Spleen (tissue), 11 donors: ENCODE measurements around the gene PPME1. TPM values are rescaled to one million over a fixed set of nuclear protein-coding genes. Genes with fewer than 3 reads are reported as not detected.

Source experiments
- DNase-seq: peaks from one replicate; pipeline ENCODE4 v3.0.0-alpha.2; 2020
- H3K27ac ChIP-seq, 8 donors: fragments of 200-600 bp; sonication (generic) in 7 of 8; 1 replicate in 4 of 8; 2 replicates in 4 of 8; pipeline versions ENCODE4 v1.5.0 to v1.8.0; 2016 to 2021; ENCODE audit warnings: inconsistent platforms in 4 of 8, mild to moderate bottlenecking in 4 of 8, moderate library complexity in 1 of 8
- H3K27me3 ChIP-seq, 7 donors: fragments of 200-600 bp; sonication (generic) in 6 of 7; replicated peaks in 1 of 7; 1 replicate in 4 of 7; 2 replicates in 3 of 7; pipeline versions ENCODE4 v1.5.0 to v1.8.0; 2016 to 2021; ENCODE audit warnings: inconsistent platforms in 3 of 7, mild to moderate bottlenecking in 1 of 7
- H3K36me3 ChIP-seq, 6 donors: fragments of 200-600 bp; sonication (generic) in 5 of 6; 1 replicate in 4 of 6; 2 replicates in 2 of 6; pipeline versions ENCODE4 v1.5.0 to v1.8.0; 2016 to 2021; ENCODE audit warnings: inconsistent platforms in 2 of 6
- H3K4me1 ChIP-seq, 6 donors: fragments of 200-600 bp; sonication (generic) in 5 of 6; 1 replicate in 3 of 6; 2 replicates in 3 of 6; pipeline versions ENCODE4 v1.5.0 to v1.8.0; 2016 to 2021; ENCODE audit warnings: inconsistent platforms in 3 of 6
- H3K4me3 ChIP-seq, 8 donors: fragments of 200-600 bp; sonication (generic) in 7 of 8; 1 replicate in 4 of 8; 2 replicates in 4 of 8; pipeline versions ENCODE4 v1.5.0 to v1.8.0; 2016 to 2021; ENCODE audit warnings: inconsistent platforms in 4 of 8, mild to moderate bottlenecking in 4 of 8, moderate library complexity in 2 of 8
- H3K9me3 ChIP-seq, 8 donors: fragments of 200-600 bp; sonication (generic) in 7 of 8; 1 replicate in 4 of 8; 2 replicates in 4 of 8; pipeline versions ENCODE4 v1.5.0 to v1.8.0; 2016 to 2021; ENCODE audit warnings: inconsistent platforms in 4 of 8
- POLR2A ChIP-seq, 3 donors: fragments of 450-650 bp; IDR thresholded peaks; one replicate each; pipeline ENCODE4 v1.5.1; 2017; ENCODE audit warnings: antibody characterized with exemption in 3 of 3, mild to moderate bottlenecking in 1 of 3
- POLR2AphosphoS5 ChIP-seq, 3 donors: sonication (generic); formaldehyde crosslinking; IDR thresholded peaks; one replicate each; pipeline ENCODE4 v1.5.1; 2017; ENCODE audit warnings: antibody characterized with exemption in 3 of 3
- WGBS, 5 donors: extraction: QIAGEN DNeasy Blood & Tissue Kit in 3 of 5; methylation state at CpG; one replicate each; pipeline versions ENCODE4 v1.1.5 to v1.1.7; 2013 to 2018; 5-methylcytosine and 5-hydroxymethylcytosine counted together
- intact Hi-C: fragments of 100-400 bp; cut with DNase I; formaldehyde crosslinking; loops from one replicate; pipeline ENCODE4 v1.15.0; 2023; ENCODE audit warnings: low total_unique reads
- polyA plus RNA-seq, 3 donors: library from polyadenylated mRNA; stranded (reverse); fragments of 200-250 nt; gene quantifications; one replicate each; pipeline ENCODE4 v1.2.1, GENCODE V29; 2013
- small RNA-seq, 4 donors: library from RNA; depleted of rRNA; stranded (forward); fragments of <200 nt; gene quantifications; one replicate each; pipeline ENCODE3, GENCODE V24; 2016
- total RNA-seq, 7 donors: library from RNA; depleted of rRNA in 3 of 7; stranded (reverse); fragments of >200 nt in 3 of 7; fragmentation: NEBNext Ultra II Directional in 4 of 7; extraction: Animal tissue kit (Norgen Biotek cat#: 25700) in 4 of 7; gene quantifications; one replicate each; pipeline versions ENCODE4 v1.1.0 to v1.2.1, GENCODE V29; 2016 to 2021
- TF ChIP-seq, protein P1 (sequence below), 11 experiments: fragments of 200-600 bp in 7 of 11; fragments of 450-650 bp in 4 of 11; sonication (generic) in 4 of 11; IDR thresholded peaks in 8 of 11; conservative IDR thresholded peaks in 3 of 11; 1 replicate in 7 of 11; 2 replicates in 4 of 11; pipeline versions ENCODE4 v1.4.0 to v1.8.0; 2016 to 2021; ENCODE audit warnings: antibody characterized with exemption in 11 of 11, inconsistent platforms in 4 of 11, mild to moderate bottlenecking in 1 of 11
- donor health status: healthy with polysubstance abuse.
- donor health status: DM: no; HTN: no; CAD: no; lungs with moderate emphysema.
- donor health status: DM: no; HTN: no; CAD: no.
- donor health status: Bipolar disorder and iron deficiency.
- donor health status: healthy.
- donor health status: DM: no; HTN: no; CAD: no.
- donor health status: DM: yes; HTN: yes; CAD: no.

PPME1 gene
- total and polyA plus RNA-seq, 10 donors: 5.9 to 32.0 (median 18.5) TPM

DNA sequence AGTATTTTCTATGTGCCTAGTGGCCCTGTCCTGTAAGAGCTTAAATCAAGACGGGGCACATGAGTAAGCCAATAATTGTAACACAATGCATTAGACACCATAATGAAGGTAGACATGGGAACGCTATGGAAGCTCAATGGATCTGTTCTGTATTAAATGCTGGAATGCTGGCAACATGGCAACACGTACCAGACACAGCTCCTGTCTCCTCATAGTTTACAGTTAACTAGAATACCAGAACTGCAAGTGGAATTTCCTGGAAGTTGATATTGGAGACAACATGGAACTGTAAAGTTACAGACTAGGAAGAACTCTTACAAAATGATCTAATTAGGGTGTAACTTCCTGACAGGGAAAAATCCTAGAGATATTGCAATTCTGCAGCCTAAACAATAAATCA, 127.9 kb downstream of the PPME1 start:
- Histone ChIP-seq H3K4me1 (no peaks in the 10 kb centered on the region), H3K27me3 (peaks cover 0 to 6% (median 0%) of the 10 kb centered on the region in 7 donors), H3K27ac (no peak overlapping the region), H3K9me3 (no peaks in the 10 kb centered on the region), H3K4me3 (no peak overlapping the region), H3K36me3 (no peaks in the 10 kb centered on the region)
- WGBS, 5 donors: 75 to 92% (median 90%) methylated on average over 3 of the region's 3 CpGs
- no peak for DNase-seq
- TF ChIP-seq, protein P1, sequence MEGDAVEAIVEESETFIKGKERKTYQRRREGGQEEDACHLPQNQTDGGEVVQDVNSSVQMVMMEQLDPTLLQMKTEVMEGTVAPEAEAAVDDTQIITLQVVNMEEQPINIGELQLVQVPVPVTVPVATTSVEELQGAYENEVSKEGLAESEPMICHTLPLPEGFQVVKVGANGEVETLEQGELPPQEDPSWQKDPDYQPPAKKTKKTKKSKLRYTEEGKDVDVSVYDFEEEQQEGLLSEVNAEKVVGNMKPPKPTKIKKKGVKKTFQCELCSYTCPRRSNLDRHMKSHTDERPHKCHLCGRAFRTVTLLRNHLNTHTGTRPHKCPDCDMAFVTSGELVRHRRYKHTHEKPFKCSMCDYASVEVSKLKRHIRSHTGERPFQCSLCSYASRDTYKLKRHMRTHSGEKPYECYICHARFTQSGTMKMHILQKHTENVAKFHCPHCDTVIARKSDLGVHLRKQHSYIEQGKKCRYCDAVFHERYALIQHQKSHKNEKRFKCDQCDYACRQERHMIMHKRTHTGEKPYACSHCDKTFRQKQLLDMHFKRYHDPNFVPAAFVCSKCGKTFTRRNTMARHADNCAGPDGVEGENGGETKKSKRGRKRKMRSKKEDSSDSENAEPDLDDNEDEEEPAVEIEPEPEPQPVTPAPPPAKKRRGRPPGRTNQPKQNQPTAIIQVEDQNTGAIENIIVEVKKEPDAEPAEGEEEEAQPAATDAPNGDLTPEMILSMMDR (IDR thresholded peaks at IDR 0.05 in 8 of 11, conservative IDR thresholded peaks at IDR 0.05 in 3 of 11): no peak
- TF ChIP-seq POLR2AphosphoS5 (IDR thresholded peaks at IDR 0.05) (no peak), POLR2A (IDR thresholded peaks at IDR 0.05) (no peak)
- intact Hi-C loops: no loop called here

Small RNAs within 50 kb of the gene (small RNA-seq; reads per million reads assigned to genes)
- gene AP002392.1: 0 reads per million in 4 donors
- 0 reads per million in 4 donors for gene RF00409

Other genes with a start within 250 kb of the PPME1 start
- under 1 TPM in 1 of 7 donors, not detected in 6; 0.32 TPM for gene DNAJB13, start 220.3 kb upstream of the PPME1 start, total RNA-seq
- gene DNAJB13, start 220.3 kb upstream of the PPME1 start, polyA plus RNA-seq: under 1 TPM in 2 of 3 donors, not detected in 1; 0.04 to 0.06 TPM
- 100 to 1,000 TPM; 369 to 556 (median 427) TPM for gene UCP2, start 188.4 kb upstream of the PPME1 start, total RNA-seq
- gene UCP2, start 188.4 kb upstream of the PPME1 start, polyA plus RNA-seq: 100 to 1,000 TPM; 209 to 281 (median 275) TPM
- 1 to 10 TPM; 2.0 to 7.1 (median 4.8) TPM for gene UCP3, start 162.2 kb upstream of the PPME1 start, total RNA-seq
- 1 to 10 TPM in 2 of 3 donors, under 1 TPM in 1; 0.68 to 2.6 (median 1.5) TPM for gene UCP3, start 162.2 kb upstream of the PPME1 start, polyA plus RNA-seq
- gene C2CD3, start 287 bp upstream of the PPME1 start, total RNA-seq: 10 to 100 TPM; 26.6 to 49.2 (median 38.0) TPM
- 10 to 100 TPM in 1 of 3 donors, 1 to 10 TPM in 2; 5.7 to 11.0 (median 7.4) TPM for gene C2CD3, start 287 bp upstream of the PPME1 start, polyA plus RNA-seq
- under 1 TPM in 1 of 7 donors, not detected in 6; 0.44 TPM for gene P4HA3, start 140.4 kb downstream of the PPME1 start, total RNA-seq
- under 1 TPM in 1 of 3 donors, not detected in 2; 0.39 TPM for gene P4HA3, start 140.4 kb downstream of the PPME1 start, polyA plus RNA-seq
- gene PGM2L1, start 227.1 kb downstream of the PPME1 start, total RNA-seq: 1 to 10 TPM; 4.6 to 7.1 (median 5.5) TPM
- under 1 TPM; 0.37 to 0.99 (median 0.76) TPM for gene PGM2L1, start 227.1 kb downstream of the PPME1 start, polyA plus RNA-seq